ENCODE data around the gene CATSPERD. TPM values are rescaled to one million over a fixed set of nuclear protein-coding genes. Genes with fewer than 3 reads are reported as not detected.

Gene CATSPERD
- total RNA-seq, 1 experiment from 2014 or later, result not detected

GRCh38 chr19:5798244-5798643 lies 77.8 kb downstream of the CATSPERD start:
- Histone ChIP-seq H3K9me2 (ENCODE audit: insufficient read depth) (no peaks in the 10 kb centered on the region), H3K27ac (no peak overlapping the region), H3K36me3 (ENCODE audit: low read depth) (no peaks in the 10 kb centered on the region), H4K20me1 (ENCODE audit: insufficient read depth) (no peaks in the 10 kb centered on the region), H2AFZ (no peak overlapping the region), H3K27me3 (ENCODE audit: insufficient read depth, low read depth) (no peaks in the 10 kb centered on the region), H3K79me2 (ENCODE audit: low read depth) (no peaks in the 10 kb centered on the region), H3K4me3 (no peak overlapping the region), H3F3A (ENCODE audit: insufficient read depth, low read depth) (peaks cover 3% of the 10 kb centered on the region; the same call in 1 of the 2 replicates), H3K4me1 (replicated peaks; ENCODE audit: insufficient read depth) (no peaks in the 10 kb centered on the region), H3K9me3 (ENCODE audit: insufficient read depth, low read depth) (no peaks in the 10 kb centered on the region), H3K4me2 (no peak overlapping the region)
- TF ChIP-seq EZH2 (IDR thresholded peaks at IDR 0.05; ENCODE audit: low read depth) (no peak), CTCF (conservative IDR thresholded peaks at IDR 0.05) (no peak)
- no peak for DNase-seq
- BruUV-seq (replicated peaks), result no TSS peak
- ChIA-PET POLR2A (ENCODE audit: unreplicated experiment) (no interaction called here), CTCF (no interaction called here)
- intact Hi-C loops (cut with micrococcal nuclease; ENCODE audit: unreplicated experiment), result no loop called here

GRCh38 chr19:5799247-5800241 lies 79.1 kb downstream of the CATSPERD start:
- H3K4me3 ChIP-seq, result no peak overlapping the region
- ChIA-PET CTCF (no interaction called here), POLR2A (ENCODE audit: unreplicated experiment) (interaction anchor here (0.6 kb wide), 1 partner anchor 75 kb away, joined by 4 read pairs; no protein-coding TSS in a partner anchor)
- no peaks in the 10 kb centered on the region for H3K9me3 ChIP-seq (ENCODE audit: insufficient read depth, low read depth)
- H3F3A ChIP-seq (ENCODE audit: insufficient read depth, low read depth), result no peaks in the 10 kb centered on the region; the same call in 1 of the 2 replicates
- intact Hi-C loops (cut with micrococcal nuclease; ENCODE audit: unreplicated experiment), result loop anchor here (10.0 kb wide), 2 partner anchors 185 to 225 kb away; no protein-coding TSS in a partner anchor
- H3K4me1 ChIP-seq (replicated peaks; ENCODE audit: insufficient read depth), result no peaks in the 10 kb centered on the region
- no peak for DNase-seq
- no peak overlapping the region for H2AFZ ChIP-seq
- H3K27ac ChIP-seq, result no peak overlapping the region
- H3K4me2 ChIP-seq, result no peak overlapping the region
- TF ChIP-seq CTCF (conservative IDR thresholded peaks at IDR 0.05) (no peak), EZH2 (IDR thresholded peaks at IDR 0.05; ENCODE audit: low read depth) (no peak)
- no peaks in the 10 kb centered on the region for H3K9me2 ChIP-seq (ENCODE audit: insufficient read depth)
- H3K79me2 ChIP-seq (ENCODE audit: low read depth), result no peaks in the 10 kb centered on the region
- no TSS peak for BruUV-seq (replicated peaks)
- H3K27me3 ChIP-seq (ENCODE audit: insufficient read depth, low read depth), result no peaks in the 10 kb centered on the region
- no peaks in the 10 kb centered on the region for H4K20me1 ChIP-seq (ENCODE audit: insufficient read depth)
- no peaks in the 10 kb centered on the region for H3K36me3 ChIP-seq (ENCODE audit: low read depth)

- no TSS peak for BruUV-seq (replicated peaks)
- Histone ChIP-seq H3K4me2 (no peak overlapping the region), H2AFZ (no peak overlapping the region), H3K9me3 (ENCODE audit: insufficient read depth, low read depth) (no peaks in the 10 kb centered on the region), H3K4me1 (replicated peaks; ENCODE audit: insufficient read depth) (no peaks in the 10 kb centered on the region), H4K20me1 (ENCODE audit: insufficient read depth) (no peaks in the 10 kb centered on the region), H3K9me2 (ENCODE audit: insufficient read depth) (no peaks in the 10 kb centered on the region), H3K36me3 (ENCODE audit: low read depth) (no peaks in the 10 kb centered on the region), H3K4me3 (no peak overlapping the region), H3F3A (ENCODE audit: insufficient read depth, low read depth) (no peaks in the 10 kb centered on the region), H3K27ac (no peak overlapping the region), H3K27me3 (ENCODE audit: insufficient read depth, low read depth) (0 out of 2 replicates have a peak, but pooled peaks cover 2% of the 10 kb centered on the region), H3K79me2 (ENCODE audit: low read depth) (no peaks in the 10 kb centered on the region)
- TF ChIP-seq CTCF (conservative IDR thresholded peaks at IDR 0.05), result no peak
- TF ChIP-seq EZH2 (IDR thresholded peaks at IDR 0.05; ENCODE audit: low read depth), result no peak
- intact Hi-C loops (cut with micrococcal nuclease; ENCODE audit: unreplicated experiment), result loop anchor here (10.0 kb wide), 2 partner anchors 184 to 224 kb away; no protein-coding TSS in a partner anchor
- DNase-seq, result no peak
- ChIA-PET POLR2A (ENCODE audit: unreplicated experiment) (no interaction called here), CTCF (no interaction called here)
Observed at GRCh38 chr19:5800361-5801270, 80.2 kb downstream of the CATSPERD start.
